GOT3 (cell line): ENCODE measurements around the gene SRRM2.

Experiments
- DNase-seq: peaks from one replicate; lab custom pipeline; 2025; ENCODE audit warnings: mixed read lengths; lab: John Stamatoyannopoulos, UW

SRRM2 gene

GRCh38 chr16:2739625-2740430, 12.6 kb upstream of the SRRM2 start:
- no peak for DNase-seq

- DNase-seq: no peak
Observed at GRCh38 chr16:2740476-2740875, 12.0 kb upstream of the SRRM2 start.

- no peak for DNase-seq
Observed at GRCh38 chr16:2741168-2741567, 11.3 kb upstream of the SRRM2 start.

- DNase-seq: no peak
Observed at GRCh38 chr16:2742323-2743006, 10.0 kb upstream of the SRRM2 start.

GRCh38 chr16:2743007-2743810, 9.2 kb upstream of the SRRM2 start:
- DNase-seq: no peak

- DNase-seq: no peak
Observed at GRCh38 chr16:2744711-2745110, 7.7 kb upstream of the SRRM2 start.

GRCh38 chr16:2745116-2745890, 7.1 kb upstream of the SRRM2 start:
- DNase-seq: no peak

- no peak for DNase-seq
Observed at GRCh38 chr16:2745961-2746360, 6.5 kb upstream of the SRRM2 start.

GRCh38 chr16:2748757-2749455, 3.5 kb upstream of the SRRM2 start:
- no peak for DNase-seq

GRCh38 chr16:2749476-2749875, 3.0 kb upstream of the SRRM2 start:
- no peak for DNase-seq

- DNase-seq: no peak
Observed at GRCh38 chr16:2749936-2750335, 2.5 kb upstream of the SRRM2 start.

- no peak for DNase-seq
Observed at GRCh38 chr16:2751577-2752034, 832 bp upstream of the SRRM2 start.

- DNase-seq: peak; percentile 91
Observed at GRCh38 chr16:2752850-2753732, 653 bp downstream of the SRRM2 start.

GRCh38 chr16:2753733-2754020, 1.2 kb downstream of the SRRM2 start:
- no peak for DNase-seq

- DNase-seq: no peak
Observed at GRCh38 chr16:2755158-2755557, 2.7 kb downstream of the SRRM2 start.

GRCh38 chr16:2756288-2757015, 4.0 kb downstream of the SRRM2 start:
- DNase-seq: no peak

GRCh38 chr16:2757344-2757743, 4.9 kb downstream of the SRRM2 start:
- DNase-seq: no peak

GRCh38 chr16:2761472-2761871, 9.0 kb downstream of the SRRM2 start:
- no peak for DNase-seq

GRCh38 chr16:2761886-2762583, 9.6 kb downstream of the SRRM2 start:
- DNase-seq: no peak
